Brain pericyte (primary cell): ENCODE measurements around the gene PYGO1.
"Not testable (repeated sequence)": the region's sequence is repeated elsewhere in the genome, so short reads cannot be mapped to it uniquely, and the experiment has no call there.

Experiments used
- DNase-seq: peaks from one replicate; pipeline ENCODE4 v3.0.0-alpha.2; 2012; ENCODE audit warnings: low read depth, low spot score

PYGO1 gene, protein sequence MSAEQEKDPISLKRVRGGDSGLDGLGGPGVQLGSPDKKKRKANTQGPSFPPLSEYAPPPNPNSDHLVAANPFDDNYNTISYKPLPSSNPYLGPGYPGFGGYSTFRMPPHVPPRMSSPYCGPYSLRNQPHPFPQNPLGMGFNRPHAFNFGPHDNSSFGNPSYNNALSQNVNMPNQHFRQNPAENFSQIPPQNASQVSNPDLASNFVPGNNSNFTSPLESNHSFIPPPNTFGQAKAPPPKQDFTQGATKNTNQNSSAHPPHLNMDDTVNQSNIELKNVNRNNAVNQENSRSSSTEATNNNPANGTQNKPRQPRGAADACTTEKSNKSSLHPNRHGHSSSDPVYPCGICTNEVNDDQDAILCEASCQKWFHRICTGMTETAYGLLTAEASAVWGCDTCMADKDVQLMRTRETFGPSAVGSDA

DNA sequence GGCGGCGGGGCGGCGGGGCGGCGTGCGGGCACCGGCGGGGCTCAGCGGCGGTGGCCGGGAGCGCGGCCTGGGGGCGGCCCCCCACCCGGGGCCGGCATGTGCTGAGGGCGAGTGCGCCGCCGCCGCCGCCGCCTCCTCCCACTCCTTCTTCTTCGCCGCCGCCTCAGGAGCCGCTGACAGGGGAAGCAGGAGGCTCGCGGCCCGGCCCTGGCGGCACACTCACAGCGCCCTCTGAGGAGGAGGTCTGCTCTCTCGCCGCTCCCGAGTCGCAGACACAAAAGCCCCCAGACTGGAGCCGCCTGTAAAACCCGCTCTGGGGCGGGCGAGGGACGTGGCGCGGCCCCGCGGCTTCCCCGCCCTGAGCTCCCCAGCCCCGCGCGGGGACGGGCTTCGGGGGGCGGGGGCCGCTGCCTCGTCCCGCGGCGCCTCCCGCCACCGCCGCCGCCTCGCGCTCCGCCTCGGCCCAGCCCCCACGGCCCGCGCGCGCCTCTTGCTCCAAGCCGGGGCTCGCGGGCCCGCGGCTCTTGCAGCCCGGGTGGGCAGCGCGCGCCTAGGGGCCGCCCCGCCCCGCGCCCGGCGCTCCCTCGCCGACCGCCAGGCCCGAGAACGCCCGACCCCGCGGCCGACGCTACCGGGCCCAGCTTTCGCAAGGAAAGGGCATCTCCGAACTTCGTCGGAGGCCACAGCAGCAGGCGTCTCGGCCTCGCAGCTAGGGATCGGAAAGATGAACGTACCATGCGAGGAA lies at the start of gene PYGO1:
TSS of gene PYGO1 (minus strand) at position 276 of the 745 bp plus-strand sequence. CDS start 462 bp downstream, outside the sequence.
- no peak for DNase-seq

DNA sequence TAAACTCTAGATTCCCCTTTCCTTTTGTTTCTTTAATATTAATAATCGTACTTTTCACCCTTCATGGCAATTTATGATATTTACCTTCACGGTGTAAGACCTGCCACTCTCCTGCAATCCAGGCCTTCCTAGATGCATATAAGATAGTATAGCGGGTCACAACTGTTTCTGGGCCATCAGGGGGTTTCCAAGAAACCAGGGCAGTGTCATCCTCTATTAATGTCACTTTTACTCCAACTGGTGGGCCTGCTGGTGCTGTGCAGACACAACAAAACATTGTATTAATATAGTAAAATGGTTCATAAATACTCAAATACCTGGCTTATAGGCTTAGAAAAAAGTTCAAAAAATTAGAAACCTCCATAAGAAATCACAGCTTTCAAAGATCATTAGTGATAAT lies 48.9 kb upstream of the PYGO1 start:
- DNase-seq: no peak

DNA sequence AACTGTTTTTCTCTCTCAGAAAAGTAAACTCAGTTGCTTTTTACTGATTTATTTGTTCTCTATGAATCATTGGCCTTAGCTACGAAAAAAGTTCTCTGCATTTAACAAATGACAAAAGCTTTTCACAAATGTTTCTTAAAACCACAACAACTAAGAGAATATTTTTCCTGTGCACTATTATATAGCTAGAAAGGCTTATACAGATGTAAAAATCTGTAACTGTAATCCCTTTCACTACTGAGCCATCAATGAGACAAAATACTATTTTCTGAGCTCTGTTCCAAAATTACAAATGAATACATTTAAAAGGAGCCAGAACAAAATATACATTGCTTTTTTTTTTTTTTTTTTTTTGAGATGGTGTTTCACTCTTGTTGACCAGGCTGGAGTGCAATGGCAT lies 45.6 kb upstream of the PYGO1 start:
- no peak for DNase-seq

DNA sequence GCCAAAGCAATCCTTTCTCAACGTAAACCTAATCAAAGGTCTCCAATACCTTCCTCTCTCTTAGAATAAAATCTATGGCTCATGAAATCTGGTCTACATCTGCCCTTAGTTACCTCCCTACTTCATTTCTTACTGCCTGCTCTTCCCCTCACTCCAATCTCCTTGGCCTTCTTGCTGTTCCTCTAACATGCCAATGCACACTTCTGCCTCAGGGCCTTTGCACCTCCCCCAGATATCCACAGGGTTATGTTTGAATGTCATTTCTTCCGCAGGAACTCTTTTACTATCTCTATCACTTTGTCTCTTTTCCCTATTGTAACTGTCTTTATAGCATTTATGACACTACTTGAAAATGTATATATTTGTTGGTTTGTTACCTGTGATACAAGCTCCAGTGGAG lies 44.3 kb upstream of the PYGO1 start:
- DNase-seq: no peak

DNA sequence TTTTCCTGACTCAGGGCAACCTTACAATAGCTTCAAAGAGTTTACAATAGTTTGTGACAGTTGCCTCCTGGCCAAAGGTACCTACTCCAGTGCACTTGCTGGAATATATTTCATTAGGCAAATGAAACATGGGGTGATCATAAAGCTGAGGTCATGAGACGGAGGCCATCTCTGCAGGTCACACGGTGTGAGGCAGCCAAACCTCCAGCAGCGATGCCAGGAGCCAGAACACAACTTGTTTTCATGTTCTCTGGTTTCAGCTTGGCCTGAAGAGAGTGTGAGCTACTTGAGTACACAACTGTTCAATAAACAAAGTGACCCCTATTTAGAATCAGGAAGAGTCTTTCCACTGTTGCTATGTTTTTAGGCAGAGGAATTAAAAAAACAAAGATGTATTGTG lies 42.7 kb upstream of the PYGO1 start:
- DNase-seq: no peak

DNA sequence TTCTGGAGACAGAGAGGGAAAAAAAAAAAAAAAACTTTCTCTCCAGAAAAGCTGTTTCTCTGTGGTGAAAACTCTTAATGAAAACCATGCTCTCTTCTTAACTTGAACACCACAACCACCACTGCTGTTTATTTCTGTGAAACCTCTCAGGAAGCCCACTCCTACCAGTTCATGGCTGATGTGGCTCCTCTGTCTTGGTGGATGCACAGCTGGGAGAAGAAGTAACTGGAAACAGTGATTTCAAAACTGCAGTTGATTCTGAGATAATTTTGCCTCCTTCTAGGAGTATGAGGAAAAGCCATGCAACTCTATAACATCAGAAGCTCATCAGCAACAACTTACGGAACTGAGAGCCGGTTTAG lies 40.2 kb upstream of the PYGO1 start:
- no peak for DNase-seq

DNA sequence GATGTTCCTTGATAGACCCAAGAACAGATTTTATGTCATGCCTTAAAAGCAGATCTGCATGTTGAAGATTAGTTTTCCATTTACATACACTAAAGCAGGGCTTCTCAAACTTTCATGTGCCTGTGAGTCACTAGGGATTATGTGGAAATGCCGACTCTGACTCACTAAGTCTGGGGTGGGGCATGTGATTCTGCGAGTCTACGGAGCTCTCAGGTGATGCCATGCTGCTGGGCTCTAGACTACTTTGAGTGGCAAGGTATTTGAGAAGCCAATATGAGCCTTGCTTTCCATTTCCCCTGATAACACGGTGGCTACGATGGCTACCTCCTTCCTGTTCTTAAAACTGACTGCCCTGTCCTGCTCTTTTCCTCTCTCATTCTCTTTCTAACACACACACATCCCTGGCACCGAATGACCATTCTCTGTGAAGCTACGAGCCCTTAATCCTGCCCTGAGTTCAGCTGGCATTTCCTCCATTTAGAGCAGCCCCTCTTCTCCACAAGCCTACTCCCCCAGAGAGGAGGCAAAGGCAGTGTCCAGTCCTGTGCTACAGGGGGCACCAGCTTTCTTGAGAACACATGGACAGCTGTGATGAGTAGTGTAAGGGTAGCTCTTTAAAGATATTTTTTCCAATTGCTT lies 39.7 kb upstream of the PYGO1 start:
- peak; percentile 21 for DNase-seq

DNA sequence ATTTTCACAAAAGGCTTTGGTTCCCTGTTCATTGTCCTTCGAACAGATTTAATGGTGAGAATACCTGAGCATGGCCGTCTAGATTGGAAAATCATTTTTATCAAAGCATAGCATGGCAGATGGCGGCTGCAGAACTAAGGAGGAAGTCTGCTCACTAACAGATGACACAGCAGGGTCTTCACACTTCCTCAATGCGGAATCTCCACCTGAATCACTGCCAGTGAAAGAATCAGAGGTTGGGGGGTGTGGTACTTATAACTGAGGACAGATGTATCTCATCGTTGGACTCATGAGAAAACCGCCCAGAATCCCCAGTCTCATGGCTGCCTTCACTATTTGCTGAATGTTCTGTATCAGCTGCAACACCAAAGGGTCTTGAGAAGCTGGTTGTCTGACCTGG lies 31.6 kb upstream of the PYGO1 start:
- DNase-seq: no peak

DNA sequence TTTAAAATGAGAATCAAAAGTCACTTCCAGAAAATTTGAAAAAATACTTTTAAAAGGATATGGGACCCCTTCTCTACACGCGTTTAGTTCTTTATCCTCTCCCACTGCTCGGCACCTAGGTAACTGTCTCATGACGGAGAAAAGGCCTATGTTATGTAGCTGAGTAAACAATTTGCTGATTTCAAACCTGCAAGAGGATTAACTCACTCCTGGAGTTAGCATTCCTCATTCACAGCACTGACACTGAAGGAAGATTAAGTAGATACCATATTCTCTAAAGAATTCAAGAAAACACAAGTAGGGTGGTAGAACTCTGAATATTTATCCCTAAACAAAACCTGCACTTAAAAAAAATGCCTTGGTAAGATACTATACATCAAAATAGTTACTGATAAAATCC lies 30.2 kb upstream of the PYGO1 start:
- no peak for DNase-seq

DNA sequence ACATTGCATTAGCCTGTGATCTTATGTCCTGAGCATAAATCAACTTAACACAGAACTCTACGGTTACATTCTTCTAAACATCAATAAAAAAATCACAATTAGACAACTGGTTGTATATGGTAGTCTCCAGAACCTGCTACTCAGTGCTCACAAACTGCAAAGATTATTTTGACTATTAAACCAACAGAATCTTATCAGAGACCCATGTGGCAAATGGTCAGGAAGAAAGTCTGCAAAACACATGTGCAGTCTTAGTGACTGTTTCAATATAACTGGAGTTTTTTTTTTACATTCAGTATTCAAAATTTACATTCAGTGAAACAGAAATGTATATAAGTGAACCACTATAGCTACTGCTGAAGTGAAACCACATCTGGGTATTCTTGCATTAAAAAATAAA lies 27.3 kb upstream of the PYGO1 start:
- no peak for DNase-seq

DNA sequence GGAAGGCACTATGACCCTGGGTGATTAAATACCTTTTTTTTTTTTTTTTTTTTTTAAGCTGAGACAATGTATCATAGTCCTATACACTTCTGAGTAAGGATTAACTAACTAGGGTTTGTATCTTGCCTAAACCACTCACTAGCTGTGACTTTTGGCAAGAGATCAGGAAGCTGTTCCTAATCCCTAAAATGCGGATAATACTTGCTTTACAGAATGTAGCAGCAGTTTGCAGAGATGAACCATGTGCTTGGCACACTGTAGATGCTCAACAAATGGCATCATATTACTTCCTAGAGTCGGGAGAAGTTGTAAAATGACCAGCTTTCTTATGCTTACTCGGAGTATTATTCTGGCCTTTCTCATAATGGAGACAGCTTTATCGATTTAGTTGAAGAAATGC lies 25.6 kb upstream of the PYGO1 start:
- DNase-seq: no peak

DNA sequence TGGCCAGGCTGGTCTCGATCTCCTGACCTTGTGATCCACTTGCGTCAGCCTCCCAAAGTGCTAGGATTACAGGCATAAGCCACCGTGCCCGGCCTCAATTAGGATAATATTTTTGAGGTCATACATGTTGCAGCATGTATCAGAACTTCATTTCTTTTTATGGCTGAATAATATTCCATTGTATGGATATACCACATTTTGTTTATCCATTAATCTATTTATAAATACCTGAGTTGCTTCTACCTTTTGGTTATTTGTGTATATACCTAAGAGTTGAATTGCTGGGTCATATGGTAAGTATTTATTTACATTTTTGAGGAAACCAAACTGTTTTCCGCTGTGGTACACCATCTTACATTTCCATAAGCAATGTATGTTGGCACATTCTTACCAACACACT lies 18.1 kb upstream of the PYGO1 start:
- DNase-seq: no peak

DNA sequence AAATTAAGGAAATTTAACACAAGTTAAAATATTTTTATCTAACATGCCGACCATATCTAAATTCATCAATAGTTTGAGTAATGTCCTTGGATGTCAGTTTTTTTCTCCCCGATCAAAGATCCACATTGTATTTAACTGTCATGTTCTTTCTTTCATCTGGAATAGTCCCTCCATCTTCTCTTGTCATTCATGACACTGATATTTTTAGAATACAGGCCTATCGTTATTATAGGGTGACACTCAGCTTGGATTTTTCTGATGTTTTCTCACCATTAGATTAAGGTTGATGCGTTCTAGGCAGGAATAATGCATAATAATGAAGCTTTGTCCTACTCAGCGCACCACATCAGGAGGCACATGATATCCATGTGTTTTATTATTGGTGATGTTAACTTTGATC lies 13.2 kb upstream of the PYGO1 start:
- DNase-seq: no peak

DNA sequence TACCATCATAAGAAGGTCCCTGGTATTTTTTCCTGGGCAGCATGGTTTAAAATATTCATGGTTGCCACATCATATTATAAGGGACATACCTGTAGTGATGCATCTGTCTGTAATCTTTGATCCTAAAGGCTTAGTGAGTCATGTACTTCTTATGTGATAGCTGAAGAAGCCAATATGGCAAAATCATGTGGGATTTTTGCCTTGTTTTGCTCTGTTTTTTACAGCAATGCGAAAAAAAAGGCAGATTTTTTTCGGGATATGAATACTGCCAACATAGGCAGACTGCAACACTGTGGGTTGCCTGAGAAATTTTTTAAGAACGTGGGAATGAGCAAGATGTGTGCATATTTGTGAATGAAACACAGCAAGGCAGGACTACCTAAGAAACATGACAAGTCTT lies 11.3 kb upstream of the PYGO1 start:
- DNase-seq: no peak

DNA sequence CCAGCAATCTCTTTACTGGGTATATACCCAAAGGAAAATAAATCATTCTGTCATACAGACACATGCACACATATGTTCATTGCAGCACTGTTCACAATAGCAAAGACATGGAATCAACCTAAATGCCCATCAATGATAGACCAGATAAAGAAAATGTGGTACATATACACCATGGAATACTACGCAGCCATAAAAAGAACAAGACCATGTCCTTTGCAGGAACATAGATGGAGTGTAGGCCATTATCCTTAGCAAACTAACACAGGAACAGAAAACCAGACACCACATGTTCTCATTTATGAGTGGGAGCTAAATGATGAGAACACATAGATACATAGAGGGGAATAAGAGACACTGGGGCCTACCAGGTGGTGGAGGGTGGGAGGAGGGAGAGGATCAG lies 4.9 kb upstream of the PYGO1 start:
- not testable (repeated sequence) for DNase-seq

DNA sequence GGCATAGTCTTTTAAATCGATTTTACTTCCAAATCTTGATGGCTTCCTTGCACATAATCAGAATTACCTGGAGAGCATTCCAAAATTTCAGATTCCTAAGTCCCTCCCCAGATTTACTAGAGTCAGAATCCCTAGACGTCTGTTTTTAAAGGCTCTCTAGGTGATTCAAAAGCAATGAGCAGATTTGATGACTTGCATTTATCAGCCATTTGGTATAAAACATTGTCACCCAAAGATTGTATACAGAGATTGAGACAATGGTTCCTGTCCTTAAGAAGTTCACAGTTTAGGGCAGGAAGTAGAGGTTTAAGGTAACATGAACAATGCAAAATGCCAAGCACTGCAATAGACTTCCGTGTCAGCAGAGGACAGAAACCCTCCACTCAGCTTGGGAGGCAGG lies 2.6 kb upstream of the PYGO1 start:
- DNase-seq: no peak

DNA sequence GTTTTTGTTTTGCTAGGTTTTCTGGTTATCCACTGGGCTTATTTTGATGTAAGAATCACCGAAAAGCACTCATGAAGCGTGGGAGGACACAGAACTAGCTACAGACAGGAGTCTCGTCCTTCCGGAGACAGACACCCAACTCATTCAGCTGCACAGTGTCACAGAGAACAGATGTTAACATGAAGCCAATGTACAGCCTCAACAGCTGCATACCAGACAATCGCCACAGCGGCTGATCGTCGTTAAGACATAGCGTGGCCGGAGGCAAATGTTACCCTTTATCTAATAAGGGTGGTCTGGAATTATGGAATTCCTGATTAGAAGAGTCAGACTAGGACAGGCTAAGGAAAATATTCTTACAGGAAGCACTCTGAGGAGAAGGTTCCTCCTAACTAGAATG lies 1.1 kb upstream of the PYGO1 start:
- no peak for DNase-seq

DNA sequence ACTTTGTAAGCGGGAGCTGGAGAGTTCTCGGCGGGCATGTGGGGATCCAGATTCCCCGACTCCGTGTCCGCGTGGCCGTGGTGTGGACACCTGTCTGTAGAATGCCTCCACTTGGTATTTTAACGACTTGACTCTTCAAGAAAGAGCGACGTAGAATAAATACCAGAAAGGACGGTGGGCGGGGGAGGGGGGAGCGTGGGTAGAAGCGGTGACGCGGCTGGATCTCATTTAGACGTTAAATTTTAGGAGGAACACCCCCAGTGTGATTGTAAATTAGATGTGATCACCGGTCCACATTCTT lies 620 bp upstream of the PYGO1 start:
- DNase-seq: no peak

DNA sequence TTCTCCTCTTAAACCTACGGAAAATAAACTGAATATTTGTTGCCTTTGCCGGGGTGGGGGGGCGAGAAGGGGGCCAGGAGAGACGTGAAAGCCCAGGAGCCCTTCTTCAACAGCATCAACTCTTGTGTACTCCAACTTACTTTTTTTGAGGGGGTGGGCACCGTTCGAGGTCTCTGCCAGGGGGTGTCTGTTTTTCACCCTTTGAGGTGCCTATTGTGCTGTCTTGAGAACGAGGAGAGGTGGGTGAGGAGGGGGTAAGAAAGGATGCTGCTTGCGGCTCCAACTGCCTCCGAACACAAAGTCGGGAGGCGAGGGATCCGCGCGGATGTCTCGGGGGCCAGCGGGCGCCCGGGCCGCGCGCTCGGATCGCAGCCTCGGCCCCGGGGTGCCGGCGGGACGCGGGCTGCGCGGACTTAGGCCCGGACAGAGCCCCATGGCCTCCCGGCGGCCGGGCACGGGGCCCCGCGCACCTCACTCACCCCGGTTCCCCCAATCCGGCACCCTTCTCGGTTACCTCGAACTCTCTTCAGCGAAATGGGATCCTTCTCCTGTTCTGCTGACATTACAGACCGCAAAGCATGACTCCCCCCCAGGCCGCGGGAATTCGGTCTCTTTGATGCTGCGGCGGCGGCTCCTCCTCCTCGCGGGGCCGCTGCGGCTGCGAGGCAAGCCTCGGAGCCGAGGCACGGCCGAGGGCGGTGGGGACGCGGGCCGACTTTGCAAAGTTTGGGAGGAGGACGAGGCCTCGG lies 650 bp downstream of the PYGO1 start:
- DNase-seq: no peak

DNA sequence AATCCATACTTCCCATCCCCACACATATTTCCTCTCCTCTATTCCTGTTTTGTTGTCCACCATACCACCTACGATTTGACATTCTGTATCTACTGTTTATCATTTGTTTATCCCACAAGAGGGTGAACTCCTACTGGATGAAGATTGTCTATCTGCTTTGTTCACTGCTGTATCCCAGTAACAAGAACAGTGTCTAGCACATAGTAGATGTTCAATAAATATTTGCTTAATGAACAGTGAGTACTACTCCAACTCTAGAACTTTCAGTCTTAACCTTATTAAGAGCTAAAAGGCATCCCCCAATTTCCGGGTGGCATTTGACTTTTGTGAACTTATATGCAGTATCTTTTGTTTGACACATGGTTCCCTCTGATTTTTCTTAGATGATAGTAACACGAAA lies 1.3 kb downstream of the PYGO1 start:
- DNase-seq: no peak

DNA sequence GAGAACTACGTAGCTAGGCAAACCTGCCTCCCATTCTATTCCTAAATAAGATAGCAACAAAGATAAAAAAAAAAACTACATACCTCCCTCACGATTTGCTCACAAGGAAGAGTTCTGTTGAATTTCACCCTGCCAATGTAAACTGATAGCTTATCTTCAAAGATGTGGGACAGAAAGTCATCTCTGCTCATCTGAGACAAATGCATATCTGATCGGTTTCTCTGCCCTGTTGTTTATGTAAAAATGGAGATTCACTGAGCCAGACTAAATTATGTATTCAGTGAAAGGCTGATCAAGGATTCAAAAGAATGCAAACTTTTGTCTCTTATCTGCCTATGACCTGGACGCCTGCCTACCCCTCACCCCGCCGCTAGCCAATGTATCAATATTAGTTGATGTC lies 11.2 kb downstream of the PYGO1 start:
- DNase-seq: no peak

DNA sequence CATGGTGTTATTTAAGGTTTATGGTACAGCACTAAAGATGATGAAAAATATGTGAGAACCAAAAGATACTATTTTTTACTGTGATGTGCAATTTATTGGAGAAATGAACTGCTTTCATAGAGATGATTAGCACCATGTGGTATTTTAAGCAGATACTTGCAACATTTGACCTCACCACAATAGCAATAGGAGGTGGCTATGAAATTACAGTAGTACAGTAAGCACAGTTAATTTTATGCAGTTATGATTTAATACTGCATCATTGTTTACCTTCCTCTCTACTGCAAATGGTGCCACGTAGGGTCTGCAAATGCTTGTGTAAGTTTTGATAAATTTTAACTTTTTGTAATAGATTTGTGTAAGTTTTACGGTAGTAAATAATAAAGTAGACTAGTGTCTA lies 14.0 kb downstream of the PYGO1 start:
- no peak for DNase-seq
